Loucy (cell line): ENCODE data around the gene SULT2B1.

Experiments
- EZH2phosphoT487 ChIP-seq: fragments of 200-600 bp; IDR thresholded peaks from 2 replicates; pipeline ENCODE4 v1.6.1; 2018; ENCODE audit warnings: antibody characterized with exemption, mild to moderate bottlenecking, moderate library complexity, borderline replicate concordance
- TF ChIP-seq, protein P1 (sequence below): fragments of 200-600 bp; sonication (generic); conservative IDR thresholded peaks from 2 replicates; pipeline ENCODE4 v1.5.1; 2014; ENCODE audit warnings: mild to moderate bottlenecking, antibody characterized with exemption, low read length

DNA sequence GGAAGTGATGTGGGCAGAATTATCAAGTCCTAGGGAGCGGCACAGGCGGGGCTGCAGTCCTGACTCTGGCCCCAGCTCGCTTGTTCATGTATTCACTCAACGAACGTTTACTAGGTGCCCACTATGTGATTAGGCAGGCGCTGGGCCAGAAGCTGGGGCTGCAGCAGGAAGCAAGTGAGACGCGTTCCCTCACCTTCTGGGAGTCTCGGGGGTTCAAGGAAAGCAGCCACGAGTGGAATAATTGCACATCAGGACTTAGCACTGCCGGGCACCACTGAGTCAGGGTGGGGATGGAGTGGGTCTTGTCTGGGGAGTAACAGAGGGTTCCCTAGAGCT, 37.9 kb upstream of the SULT2B1 start:
- TF ChIP-seq, protein P1, sequence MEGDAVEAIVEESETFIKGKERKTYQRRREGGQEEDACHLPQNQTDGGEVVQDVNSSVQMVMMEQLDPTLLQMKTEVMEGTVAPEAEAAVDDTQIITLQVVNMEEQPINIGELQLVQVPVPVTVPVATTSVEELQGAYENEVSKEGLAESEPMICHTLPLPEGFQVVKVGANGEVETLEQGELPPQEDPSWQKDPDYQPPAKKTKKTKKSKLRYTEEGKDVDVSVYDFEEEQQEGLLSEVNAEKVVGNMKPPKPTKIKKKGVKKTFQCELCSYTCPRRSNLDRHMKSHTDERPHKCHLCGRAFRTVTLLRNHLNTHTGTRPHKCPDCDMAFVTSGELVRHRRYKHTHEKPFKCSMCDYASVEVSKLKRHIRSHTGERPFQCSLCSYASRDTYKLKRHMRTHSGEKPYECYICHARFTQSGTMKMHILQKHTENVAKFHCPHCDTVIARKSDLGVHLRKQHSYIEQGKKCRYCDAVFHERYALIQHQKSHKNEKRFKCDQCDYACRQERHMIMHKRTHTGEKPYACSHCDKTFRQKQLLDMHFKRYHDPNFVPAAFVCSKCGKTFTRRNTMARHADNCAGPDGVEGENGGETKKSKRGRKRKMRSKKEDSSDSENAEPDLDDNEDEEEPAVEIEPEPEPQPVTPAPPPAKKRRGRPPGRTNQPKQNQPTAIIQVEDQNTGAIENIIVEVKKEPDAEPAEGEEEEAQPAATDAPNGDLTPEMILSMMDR, result no peak
- no peak for TF ChIP-seq EZH2phosphoT487
